ENCODE data around the gene RBM34.

GRCh38 chr1:235142991-235143390 lies 18.1 kb downstream of the RBM34 start:
- TF ChIP-seq CTCF (IDR thresholded peaks at IDR 0.05; ENCODE audit: insufficient read depth, low read depth, low read length) (no peak), EZH2 (IDR thresholded peaks at IDR 0.05; ENCODE audit: insufficient read depth, low read length) (no peak)

Data from astrocyte (in vitro differentiated cells and primary cell).